DMS79 treated with DMSO at 0.1 percent for 48 hours (cell line): ENCODE data around the gene CHID1.
A peak's percentile ranks its signal among the peaks of the same experiment; 100 is the strongest.

Experiments used
- DNase-seq: peaks from one replicate; lab custom pipeline; 2025; lab: John Stamatoyannopoulos, UW

Gene CHID1

GRCh38 chr11:933142-933851, 22.7 kb upstream of the CHID1 start:
- DNase-seq: no peak

- no peak for DNase-seq
Measured at GRCh38 chr11:932435-932834, 21.8 kb upstream of the CHID1 start.

GRCh38 chr11:931385-931784, 20.8 kb upstream of the CHID1 start:
- DNase-seq: no peak

GRCh38 chr11:929405-929804, 18.8 kb upstream of the CHID1 start:
- DNase-seq: no peak

GRCh38 chr11:928786-929185, 18.2 kb upstream of the CHID1 start:
- DNase-seq: no peak

- DNase-seq: no peak
Measured at GRCh38 chr11:927871-928270, 17.3 kb upstream of the CHID1 start.

GRCh38 chr11:926341-926916, 15.8 kb upstream of the CHID1 start:
- DNase-seq: no peak

GRCh38 chr11:925496-926301, 15.1 kb upstream of the CHID1 start, which contains the start of gene AP2A2:
Gene AP2A2 (plus strand): TSS chr11:925870. CDS start chr11:926022, 152 bp downstream.
- DNase-seq: peak; percentile 36

- DNase-seq: no peak
Measured at GRCh38 chr11:925158-925495, 14.5 kb upstream of the CHID1 start.

GRCh38 chr11:924406-925157, 14.0 kb upstream of the CHID1 start:
- no peak for DNase-seq

- DNase-seq: no peak
Measured at GRCh38 chr11:923691-924405, 13.2 kb upstream of the CHID1 start.

- DNase-seq: no peak
Measured at GRCh38 chr11:921921-922678, 11.5 kb upstream of the CHID1 start.

GRCh38 chr11:917426-917825, 6.8 kb upstream of the CHID1 start:
- DNase-seq: no peak

GRCh38 chr11:914747-915501, 4.3 kb upstream of the CHID1 start:
- no peak for DNase-seq

- no peak for DNase-seq
Measured at GRCh38 chr11:914204-914603, 3.6 kb upstream of the CHID1 start.

- no peak for DNase-seq
Measured at GRCh38 chr11:913043-913442, 2.4 kb upstream of the CHID1 start.

- no peak for DNase-seq
Measured at GRCh38 chr11:912266-912665, 1.7 kb upstream of the CHID1 start.

- DNase-seq: no peak
Measured at GRCh38 chr11:911890-912219, 1.2 kb upstream of the CHID1 start.

GRCh38 chr11:911031-911889, 650 bp upstream of the CHID1 start:
- DNase-seq: no peak
